HepG2 (cell line): ENCODE results near the gene NHSL1. TPM values are rescaled to one million over a fixed set of nuclear protein-coding genes. Genes with fewer than 3 reads are reported as not detected.

Source experiments
- ARID3A ChIP-seq: IDR thresholded peaks from 2 replicates; pipeline ENCODE4 v1.6.1; 2012; ENCODE audit warnings: low read depth, low read length, improper control_type of control experiment
- MLLT10 ChIP-seq: sonication (generic); formaldehyde crosslinking; IDR thresholded peaks from 2 replicates; pipeline ENCODE4 v1.4.0; 2020; ENCODE audit warnings: missing genetic modification reagents
- MZF1 ChIP-seq: sonication (generic); formaldehyde crosslinking; IDR thresholded peaks from 2 replicates; pipeline ENCODE4 v1.8.1; 2023; ENCODE audit warnings: mild to moderate bottlenecking, missing genetic modification reagents, borderline replicate concordance
- NR1H2 ChIP-seq: sonication (generic); formaldehyde crosslinking; IDR thresholded peaks from 2 replicates; pipeline ENCODE4 v1.8.1; 2022; ENCODE audit warnings: low read depth, missing genetic modification reagents, borderline replicate concordance
- PRDM15 ChIP-seq: sonication (generic); formaldehyde crosslinking; IDR thresholded peaks from 2 replicates; pipeline ENCODE4 v1.4.0; 2020; ENCODE audit warnings: missing genetic modification reagents
- PRDM4 ChIP-seq: sonication (generic); formaldehyde crosslinking; IDR thresholded peaks from 2 replicates; pipeline ENCODE4 v1.9.0; 2021; ENCODE audit warnings: missing genetic modification reagents, borderline replicate concordance
- TCF7 ChIP-seq: sonication (generic); IDR thresholded peaks from 2 replicates; pipeline ENCODE4 v1.6.1; 2016; ENCODE audit warnings: antibody characterized with exemption, low read depth
- ZGPAT ChIP-seq: IDR thresholded peaks from 2 replicates; pipeline ENCODE4 v1.6.1; 2016; ENCODE audit warnings: mild to moderate bottlenecking
- ZNF160 ChIP-seq: sonication (generic); formaldehyde crosslinking; IDR thresholded peaks from 2 replicates; pipeline ENCODE4 v1.8.0; 2022; ENCODE audit warnings: mild to moderate bottlenecking, inconsistent platforms, missing genetic modification reagents
- ZNF230 ChIP-seq: sonication (generic); formaldehyde crosslinking; IDR thresholded peaks from 2 replicates; pipeline ENCODE4 v1.4.0; 2020; ENCODE audit warnings: mild to moderate bottlenecking, missing genetic modification reagents
- ZNF331 ChIP-seq: sonication (generic); formaldehyde crosslinking; IDR thresholded peaks from 2 replicates; pipeline ENCODE4 v1.4.0; 2020; ENCODE audit warnings: missing genetic modification reagents
- ZNF337 ChIP-seq: sonication (generic); formaldehyde crosslinking; IDR thresholded peaks from 2 replicates; pipeline ENCODE4 v1.5.1; 2020; ENCODE audit warnings: missing genetic modification reagents, low read depth, mild to moderate bottlenecking, borderline replicate concordance
- ZNF761 ChIP-seq: sonication (generic); formaldehyde crosslinking; conservative IDR thresholded peaks from 2 replicates; pipeline ENCODE4 v1.4.0; 2020; ENCODE audit warnings: mild to moderate bottlenecking, missing genetic modification reagents
- polyA plus RNA-seq, 8 experiments: library from polyadenylated mRNA; depleted of rRNA in 3 of 8; stranded (reverse) in 7 of 8; unstranded in 1 of 8; fragments of >200 nt; fragmentation: Illumina TruSeq in 4 of 8; extraction: Trizol in 4 of 8; gene quantifications; 2 replicates each; pipeline versions ENCODE4 v1.2.1 to v1.2.3, GENCODE V29; 2011 to 2016; ENCODE audit warnings: low read depth in 4 of 8, missing spikeins in 1 of 8, mixed read lengths in 1 of 8; ENCODE audit not compliant: insufficient read depth in 1 of 8
- total RNA-seq, 5 experiments: library from RNA; depleted of rRNA; stranded (reverse); fragments of >200 nt; fragmentation: Illumina TruSeq; extraction: Trizol; gene quantifications; 2 replicates each; pipeline ENCODE4 v1.2.3, GENCODE V29; 2016; ENCODE audit warnings: low read depth in 1 of 5

Gene NHSL1
- total and polyA plus RNA-seq, 2 of the 13 experiments (the other 11 are each of a cell fraction or from before 2014, with no cell fraction given): 24.9 to 53.6 TPM

- TF ChIP-seq ZNF761 (no peak), MZF1 (no peak), PRDM15 (CRISPR knock-in tag) (no peak), ZNF230 (CRISPR knock-in tag) (no peak), ZNF337 (CRISPR knock-in tag) (no peak), ARID3A (0 out of 2 replicates have a peak, but pooled peaks have one; percentile 51), MLLT10 (no peak), ZNF331 (CRISPR knock-in tag) (no peak), NR1H2 (CRISPR knock-in tag) (no peak), TCF7 (no peak), ZNF160 (no peak), PRDM4 (CRISPR knock-in tag) (no peak), ZGPAT (0 out of 2 replicates have a peak, but pooled peaks have one; percentile 3)
Observed at GRCh38 chr6:138500045-138500665, 861 bp upstream of the NHSL1 start (continued).
